ENCODE results near the gene AUTS2. TPM values are rescaled to one million over a fixed set of nuclear protein-coding genes. Genes with fewer than 3 reads are reported as not detected.

The AUTS2 gene
- total and polyA plus RNA-seq, 4 donors, result 4.9 to 24.4 (median 7.0) TPM

DNA sequence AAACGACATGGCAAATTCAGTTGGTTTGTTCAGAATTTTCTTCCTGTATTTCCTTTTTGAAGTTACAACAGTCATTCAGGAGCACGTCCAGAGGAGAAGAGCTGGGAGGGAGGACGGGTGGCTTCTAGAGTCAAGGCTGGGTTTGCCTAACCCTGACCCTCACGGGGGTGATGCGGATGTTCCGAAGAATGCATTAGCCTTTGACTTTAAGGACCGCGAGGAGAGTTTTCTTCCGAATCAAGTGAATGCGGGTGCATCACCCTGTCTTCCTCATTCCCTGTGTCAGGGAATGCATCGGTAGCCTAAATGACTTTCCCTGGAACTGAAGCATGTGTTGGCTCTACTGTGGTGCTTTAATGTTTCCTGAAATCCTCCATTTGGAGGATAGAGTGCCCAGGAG lies 1137.0 kb downstream of the AUTS2 start:
- WGBS, result 90% methylated on average over 11 of the region's 11 CpGs
- H3K9ac ChIP-seq (ENCODE audit: low read depth in 1 of 2, low read length in 2 of 2), result no peak overlapping the region
- peaks cover 0 to 2% (median 0%) of the 10 kb centered on the region in 4 donors for H3K9me3 ChIP-seq (ENCODE audit: control insufficient read depth in 4 of 4, low read length in 3 of 4)
- H3K36me3 ChIP-seq (ENCODE audit: control insufficient read depth in 4 of 4, insufficient read depth in 3 of 4, low read depth in 1 of 4, low read length in 3 of 4), result peaks cover 0 to 1% (median 0%) of the 10 kb centered on the region in 4 donors
- no peaks in the 10 kb centered on the region for H3K27me3 ChIP-seq (ENCODE audit: control insufficient read depth in 4 of 4, insufficient read depth in 4 of 4, low read length in 3 of 4)
- no peak for DNase-seq (ENCODE audit: low spot score)
- peaks cover 3 to 18% (median 13%) of the 10 kb centered on the region in 4 donors for H3K4me1 ChIP-seq (ENCODE audit: control insufficient read depth in 4 of 4, insufficient read depth in 4 of 4, low read length in 3 of 4)
- H3K4me3 ChIP-seq (ENCODE audit: low read depth in 1 of 3, low read length in 3 of 3), result no peak overlapping the region
- H3K27ac ChIP-seq (ENCODE audit: low read depth in 1 of 2, low read length in 2 of 2), result no peak overlapping the region
- no peak for TF ChIP-seq CTCF (IDR thresholded peaks at IDR 0.05; ENCODE audit: low read depth, low read length, missing input control)
- TF ChIP-seq JUND (IDR thresholded peaks at IDR 0.05), result no peak
- no peak for TF ChIP-seq RAD21 (IDR thresholded peaks at IDR 0.05)
- TF ChIP-seq HNF4A (conservative IDR thresholded peaks at IDR 0.05), result no peak
- no peak for TF ChIP-seq GABPA (IDR thresholded peaks at IDR 0.05 in 1 of 2, conservative IDR thresholded peaks at IDR 0.05 in 1 of 2)
- no peak for TF ChIP-seq FOXA2 (IDR thresholded peaks at IDR 0.05)
- no peak for TF ChIP-seq HNF4G (IDR thresholded peaks at IDR 0.05)
- TF ChIP-seq NR2F2 (IDR thresholded peaks at IDR 0.05), result no peak
- TF ChIP-seq EGR1 (IDR thresholded peaks at IDR 0.05; ENCODE audit: low read depth in 2 of 2), result no peak
- TF ChIP-seq YY1 (IDR thresholded peaks at IDR 0.05), result no peak
- no peak for TF ChIP-seq ZBTB33 (IDR thresholded peaks at IDR 0.05)
- no peak for TF ChIP-seq ATF3 (IDR thresholded peaks at IDR 0.05)
- TF ChIP-seq RXRA (IDR thresholded peaks at IDR 0.05), result no peak

GRCh38 chr7:70736715-70737460 lies 1138.6 kb downstream of the AUTS2 start:
- H3K9me3 ChIP-seq (ENCODE audit: control insufficient read depth in 4 of 4, low read length in 3 of 4), result no peaks in the 10 kb centered on the region
- DNase-seq (ENCODE audit: low spot score), result no peak
- no peak for TF ChIP-seq HNF4G (IDR thresholded peaks at IDR 0.05)
- no peak for TF ChIP-seq ATF3 (IDR thresholded peaks at IDR 0.05)
- no peak for TF ChIP-seq TAF1 (conservative IDR thresholded peaks at IDR 0.05)
- no peak for TF ChIP-seq JUND (IDR thresholded peaks at IDR 0.05)
- no peak for TF ChIP-seq MAX (IDR thresholded peaks at IDR 0.05)
- TF ChIP-seq GABPA (IDR thresholded peaks at IDR 0.05 in 1 of 2, conservative IDR thresholded peaks at IDR 0.05 in 1 of 2), result no peak
- TF ChIP-seq HNF4A (conservative IDR thresholded peaks at IDR 0.05), result no peak
- no peak for TF ChIP-seq YY1 (IDR thresholded peaks at IDR 0.05)
- WGBS, result 35% methylated on average over 11 of the region's 11 CpGs
- peak overlapping the region in 1 of 2 donors; percentile 2 for H3K27ac ChIP-seq (ENCODE audit: low read depth in 1 of 2, low read length in 2 of 2)
- H3K4me3 ChIP-seq (ENCODE audit: low read depth in 1 of 3, low read length in 3 of 3), result no peak overlapping the region
- peaks cover 0 to 1% (median 0%) of the 10 kb centered on the region in 4 donors for H3K36me3 ChIP-seq (ENCODE audit: control insufficient read depth in 4 of 4, insufficient read depth in 3 of 4, low read depth in 1 of 4, low read length in 3 of 4)
- peaks cover 3 to 18% (median 14%) of the 10 kb centered on the region in 4 donors for H3K4me1 ChIP-seq (ENCODE audit: control insufficient read depth in 4 of 4, insufficient read depth in 4 of 4, low read length in 3 of 4)
- no peak overlapping the region for H3K9ac ChIP-seq (ENCODE audit: low read depth in 1 of 2, low read length in 2 of 2)
- H3K27me3 ChIP-seq (ENCODE audit: control insufficient read depth in 4 of 4, insufficient read depth in 4 of 4, low read length in 3 of 4), result no peaks in the 10 kb centered on the region
